Endothelial cell of umbilical vein (primary cell): ENCODE data around the gene ELMOD3. TPM values are rescaled to one million over a fixed set of nuclear protein-coding genes. Genes with fewer than 3 reads are reported as not detected.
"Not testable (repeated sequence)": the region's sequence is repeated elsewhere in the genome, so short reads cannot be mapped to it uniquely, and the experiment has no call there.

ENCODE experiments used
- BruUV-seq: library from RNA; stranded (reverse); fragments of 400-500 nt; replicated peaks from 2 replicates; lab custom pipeline; 2021; lab: Mats Ljungman, UMichigan
- CTCF ChIA-PET: fragments of 300-600, 350-600 bp; sonication (Branson Sonifier 250); formaldehyde crosslinking; loops from one replicate; lab custom pipeline; 2021; ENCODE audit warnings: antibody characterized with exemption, inconsistent platforms; lab: Charles Lee
- POLR2A ChIA-PET: fragments of 300-600, 350-600 bp; sonication (Branson Sonifier 250); formaldehyde crosslinking; loops from one replicate; lab custom pipeline; 2021; ENCODE audit warnings: antibody characterized with exemption, inconsistent platforms; lab: Charles Lee
- DNase-seq: peaks from one replicate; pipeline ENCODE4 v3.0.0-alpha.2; 2011; ENCODE audit warnings: low read depth, low spot score
- FAIRE-seq: peaks from 2 replicates; lab custom pipeline; 2011; peaks lifted over from hg19 to GRCh38; lab: Jason Lieb, UNC
- H2AFZ ChIP-seq: 2 replicates; pipeline ENCODE4 v1.6.0; 2012; ENCODE audit warnings: low read depth, low read length, control low read depth, inconsistent platforms
- H3K27ac ChIP-seq: 2 replicates; pipeline ENCODE4 v1.5.1; 2011; ENCODE audit warnings: low read depth, mild to moderate bottlenecking, control low read depth, low read length, moderate library complexity; ENCODE audit not compliant: insufficient read depth
- H3K27me3 ChIP-seq, 2 experiments: 2 replicates each; pipeline versions ENCODE4 v1.6.0 to v1.6.1; 2011; ENCODE audit warnings: low read length in 2 of 2, mixed read lengths in 1 of 2; ENCODE audit not compliant: control insufficient read depth in 2 of 2, insufficient read depth in 2 of 2
- H3K36me3 ChIP-seq, 2 experiments: 2 replicates in 1 of 2; 3 replicates in 1 of 2; pipeline ENCODE4 v1.5.1; 2011; ENCODE audit warnings: low read length in 2 of 2, mild to moderate bottlenecking in 1 of 2, moderate library complexity in 1 of 2; ENCODE audit not compliant: control insufficient read depth in 2 of 2, insufficient read depth in 2 of 2; ENCODE audit errors: extremely low read depth in 1 of 2
- H3K4me1 ChIP-seq: 3 replicates; pipeline ENCODE4 v1.5.1; 2011; ENCODE audit warnings: mild to moderate bottlenecking, low read length; ENCODE audit not compliant: control insufficient read depth, insufficient read depth; ENCODE audit errors: extremely low read depth
- H3K4me2 ChIP-seq: 2 replicates; pipeline ENCODE4 v1.6.1; 2011; ENCODE audit warnings: low read length, control low read depth, mixed read lengths; ENCODE audit not compliant: insufficient read depth
- H3K4me3 ChIP-seq, 3 experiments: fragments of 200-600 bp in 1 of 3; sonication (generic), shearing (Covaris generic) in 1 of 3; replicated peaks in 1 of 3; 2 replicates each; pipeline ENCODE4 v1.5.1; 2011 to 2016; ENCODE audit warnings: control low read depth in 3 of 3, low read length in 3 of 3, mild to moderate bottlenecking in 2 of 3, inconsistent platforms in 1 of 3, low read depth in 1 of 3, moderate library complexity in 1 of 3; ENCODE audit not compliant: insufficient read depth in 1 of 3
- H3K79me2 ChIP-seq: 2 replicates; pipeline ENCODE4 v1.6.0; 2012; ENCODE audit warnings: low read length, inconsistent platforms; ENCODE audit not compliant: control insufficient read depth, insufficient read depth
- H3K9ac ChIP-seq: replicated peaks from 2 replicates; pipeline ENCODE3; 2011; ENCODE audit warnings: low read length, control low read depth; ENCODE audit not compliant: insufficient read depth; ENCODE audit errors: extremely low read depth
- H3K9me1 ChIP-seq: replicated peaks from 3 replicates; pipeline ENCODE4 v1.6.0; 2011; ENCODE audit warnings: mild to moderate bottlenecking, low read length; ENCODE audit not compliant: control insufficient read depth, insufficient read depth; ENCODE audit errors: extremely low read depth
- H3K9me3 ChIP-seq: replicated peaks from 2 replicates; pipeline ENCODE4 v1.5.1; 2012; ENCODE audit warnings: low read length, inconsistent platforms; ENCODE audit not compliant: control insufficient read depth, insufficient read depth
- H4K20me1 ChIP-seq: replicated peaks from 2 replicates; pipeline ENCODE3; 2011; ENCODE audit warnings: mild to moderate bottlenecking, low read length; ENCODE audit not compliant: control insufficient read depth, insufficient read depth; ENCODE audit errors: extremely low read depth
- EZH2 ChIP-seq: IDR thresholded peaks from 2 replicates; pipeline ENCODE4 v1.6.1; 2012; ENCODE audit warnings: borderline replicate concordance, low read depth, mild to moderate bottlenecking, moderate library complexity, low read length, inconsistent platforms; ENCODE audit not compliant: severe bottlenecking
- FOS ChIP-seq: IDR thresholded peaks from 2 replicates; pipeline ENCODE4 v1.6.1; 2011; ENCODE audit warnings: mild to moderate bottlenecking, low read length, moderate library complexity, borderline replicate concordance; ENCODE audit not compliant: insufficient read depth
- GATA2 ChIP-seq: IDR thresholded peaks from 2 replicates; pipeline ENCODE4 v1.7.0; 2011; ENCODE audit warnings: low read depth, mild to moderate bottlenecking, moderate library complexity, mixed read lengths, low read length; ENCODE audit not compliant: insufficient read length, insufficient read depth
- JUN ChIP-seq: IDR thresholded peaks from 2 replicates; pipeline ENCODE4 v1.6.1; 2011; ENCODE audit warnings: borderline replicate concordance, low read depth; ENCODE audit not compliant: insufficient read length, insufficient read depth
- MAX ChIP-seq: IDR thresholded peaks from 2 replicates; pipeline ENCODE4 v1.6.1; 2011; ENCODE audit not compliant: insufficient read depth, insufficient read length
- MYC ChIP-seq: IDR thresholded peaks from one replicate; pipeline ENCODE4 v1.6.1; 2011; ENCODE audit warnings: mild to moderate bottlenecking, low read depth, low read length
- POLR2A ChIP-seq: IDR thresholded peaks from 2 replicates; pipeline ENCODE4 v1.6.1; 2012; ENCODE audit warnings: low read depth, mild to moderate bottlenecking, control low read depth, low read length
- POLR2AphosphoS5 ChIP-seq: IDR thresholded peaks from 2 replicates; pipeline ENCODE4 v1.6.1; 2012; ENCODE audit warnings: low read depth, mild to moderate bottlenecking, control low read depth, low read length, moderate library complexity; ENCODE audit not compliant: insufficient read depth
- dilution Hi-C: fragments of 300-500 bp; cut with MboI; formaldehyde crosslinking; loops from one replicate; pipeline ENCODE4 v1.15.0; 2019; ENCODE audit warnings: low sequenced_read_pairs; ENCODE audit not compliant: extremely low pct_ligation_motif_present
- intact Hi-C: fragments of 100-400 bp; cut with micrococcal nuclease; formaldehyde crosslinking; loops from one replicate; pipeline ENCODE4 v1.10.0; 2022
- polyA plus RNA-seq, 4 experiments: library from polyadenylated mRNA; depleted of rRNA in 3 of 4; stranded (reverse) in 3 of 4; unstranded in 1 of 4; fragments of >200 nt; gene quantifications; 2 replicates each; pipeline versions ENCODE4 v1.2.1 to v1.2.3, GENCODE V29; 2011 to 2012; ENCODE audit warnings: missing spikeins in 1 of 4
- total RNA-seq: library from RNA; stranded (reverse); gene quantifications from 2 replicates; pipeline ENCODE4 v1.2.3, GENCODE V29; 2021
- TF ChIP-seq, protein P1 (sequence below), 2 donors: IDR thresholded peaks; 1 replicate in 1 of 2; 2 replicates in 1 of 2; pipeline ENCODE4 v1.5.1; 2011; ENCODE audit warnings: low read length in 2 of 2, mild to moderate bottlenecking in 2 of 2, moderate library complexity in 2 of 2, control low read depth in 1 of 2, inconsistent platforms in 1 of 2, low read depth in 1 of 2; ENCODE audit not compliant: insufficient read depth in 1 of 2; ENCODE audit errors: extremely low read depth in 1 of 2

ELMOD3 gene
- total and polyA plus RNA-seq, 2 donors (not counting 3 experiments of a cell fraction or from before 2014, with no cell fraction given): 12.3 to 22.0 TPM

GRCh38 chr2:85357736-85358135 is 3.2 kb downstream of the ELMOD3 start:
- Histone ChIP-seq H3K4me3 (no peak overlapping the region), H3K27me3 (no peaks in the 10 kb centered on the region), H3K9me1 (no peaks in the 10 kb centered on the region), H2AFZ (no peak overlapping the region), H3K9ac (no peak overlapping the region), H3K79me2 (peaks cover 14% of the 10 kb centered on the region), H3K9me3 (no peaks in the 10 kb centered on the region), H3K36me3 (peaks cover 4% of the 10 kb centered on the region in 2 experiments), H3K4me1 (peaks cover 8% of the 10 kb centered on the region), H3K4me2 (no peak overlapping the region), H3K27ac (no peak overlapping the region), H4K20me1 (no peaks in the 10 kb centered on the region)
- no peak for TF ChIP-seq MYC
- no peak for TF ChIP-seq GATA2
- TF ChIP-seq POLR2A: no peak
- TF ChIP-seq MAX: no peak
- TF ChIP-seq FOS: no peak
- no peak for TF ChIP-seq EZH2
- no peak for TF ChIP-seq POLR2AphosphoS5
- TF ChIP-seq, protein P1, sequence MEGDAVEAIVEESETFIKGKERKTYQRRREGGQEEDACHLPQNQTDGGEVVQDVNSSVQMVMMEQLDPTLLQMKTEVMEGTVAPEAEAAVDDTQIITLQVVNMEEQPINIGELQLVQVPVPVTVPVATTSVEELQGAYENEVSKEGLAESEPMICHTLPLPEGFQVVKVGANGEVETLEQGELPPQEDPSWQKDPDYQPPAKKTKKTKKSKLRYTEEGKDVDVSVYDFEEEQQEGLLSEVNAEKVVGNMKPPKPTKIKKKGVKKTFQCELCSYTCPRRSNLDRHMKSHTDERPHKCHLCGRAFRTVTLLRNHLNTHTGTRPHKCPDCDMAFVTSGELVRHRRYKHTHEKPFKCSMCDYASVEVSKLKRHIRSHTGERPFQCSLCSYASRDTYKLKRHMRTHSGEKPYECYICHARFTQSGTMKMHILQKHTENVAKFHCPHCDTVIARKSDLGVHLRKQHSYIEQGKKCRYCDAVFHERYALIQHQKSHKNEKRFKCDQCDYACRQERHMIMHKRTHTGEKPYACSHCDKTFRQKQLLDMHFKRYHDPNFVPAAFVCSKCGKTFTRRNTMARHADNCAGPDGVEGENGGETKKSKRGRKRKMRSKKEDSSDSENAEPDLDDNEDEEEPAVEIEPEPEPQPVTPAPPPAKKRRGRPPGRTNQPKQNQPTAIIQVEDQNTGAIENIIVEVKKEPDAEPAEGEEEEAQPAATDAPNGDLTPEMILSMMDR (IDR thresholded peaks at IDR 0.05; ENCODE audit: extremely low read depth in 1 of 2, insufficient read depth in 1 of 2, low read depth in 1 of 2, low read length in 2 of 2): no peak
- TF ChIP-seq JUN: no peak
- DNase-seq (no peak), FAIRE-seq (no peak)
- dilution Hi-C loops (no loop called here), intact Hi-C loops (no loop called here)
- no TSS peak for BruUV-seq
- POLR2A ChIA-PET: no interaction called here
- CTCF ChIA-PET: interaction anchor here (1.5 kb wide), 1 partner anchor 8 kb away, joined by 4 read pairs; no protein-coding TSS in a partner anchor

DNA sequence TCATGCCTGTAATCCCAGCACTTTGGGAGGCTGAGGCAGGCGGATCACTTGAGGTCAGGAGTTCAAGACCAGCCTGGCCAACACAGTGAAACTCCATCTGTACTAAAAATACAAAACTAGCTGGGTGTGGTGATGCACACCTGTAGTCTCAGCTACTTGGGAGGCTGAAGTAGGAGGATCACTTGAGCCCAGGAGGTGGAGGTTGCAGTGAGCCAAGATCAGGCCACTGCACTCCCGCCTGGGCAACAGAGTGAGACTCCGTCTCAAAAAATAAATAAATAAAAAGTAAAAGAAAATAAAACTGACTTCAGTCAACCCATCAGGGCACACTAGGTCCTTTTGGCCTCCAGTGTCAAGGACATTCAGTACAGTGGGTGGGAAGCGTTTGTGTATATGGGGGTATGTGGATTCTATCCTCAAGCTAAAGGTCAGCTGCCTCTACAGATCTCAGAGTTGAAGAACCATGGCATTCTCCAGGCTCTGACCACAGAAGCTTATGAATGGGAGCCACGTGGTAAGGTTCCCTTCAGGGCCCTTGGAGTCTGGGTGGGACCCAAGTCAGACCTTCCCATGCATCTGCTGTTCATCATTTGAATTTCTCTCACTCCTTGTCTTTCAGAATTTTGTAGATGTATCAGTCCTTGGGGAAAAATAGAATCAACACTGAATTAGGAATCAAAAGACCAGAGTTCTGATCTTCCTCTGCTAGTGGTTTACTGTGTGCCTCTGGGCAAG is 8.3 kb downstream of the ELMOD3 start:
- H3K36me3 ChIP-seq, H3K4me2 ChIP-seq, BruUV-seq, H3K27ac ChIP-seq, dilution Hi-C loops, POLR2A ChIA-PET, H3K79me2 ChIP-seq, H2AFZ ChIP-seq, intact Hi-C loops, H4K20me1 ChIP-seq, H3K9ac ChIP-seq, DNase-seq, H3K4me3 ChIP-seq, H3K9me3 ChIP-seq, FAIRE-seq, CTCF ChIA-PET, H3K27me3 ChIP-seq, H3K9me1 ChIP-seq, H3K4me1 ChIP-seq: not testable (repeated sequence)
